Neural cell (in vitro differentiated cells): Measurements from ENCODE around the gene KLF2. TPM values are rescaled to one million over a fixed set of nuclear protein-coding genes. Genes with fewer than 3 reads are reported as not detected.

Experiments
- H2AFZ ChIP-seq: fragments of 200-600, 300-800 bp; sonication (generic), shearing (Covaris generic); 2 replicates; pipeline ENCODE4 v1.6.0; 2014; ENCODE audit warnings: low read depth, mild to moderate bottlenecking, antibody characterized with exemption, low read length, moderate library complexity
- H3F3A ChIP-seq: fragments of 200-600 bp; shearing (Covaris generic); 2 replicates; pipeline ENCODE4 v1.6.1; 2016; ENCODE audit warnings: mild to moderate bottlenecking, moderate library complexity, mixed read lengths, antibody characterized with exemption, low read length; ENCODE audit not compliant: insufficient read depth, poor library complexity, severe bottlenecking
- H3K27ac ChIP-seq: fragments of 200-600, 300-800 bp; sonication (generic), shearing (Covaris generic); 2 replicates; pipeline ENCODE4 v1.5.1; 2014; ENCODE audit warnings: mild to moderate bottlenecking, low read length, moderate library complexity
- H3K27me3 ChIP-seq: fragments of 300-800, 200-600 bp; sonication (generic), shearing (Covaris generic); 2 replicates; pipeline ENCODE4 v1.6.0; 2014; ENCODE audit warnings: mild to moderate bottlenecking, low read depth, low read length, moderate library complexity; ENCODE audit not compliant: insufficient read depth
- H3K36me3 ChIP-seq: fragments of 300-800, 200-600 bp; sonication (generic), shearing (Covaris generic); 2 replicates; pipeline ENCODE4 v1.5.1; 2014; ENCODE audit warnings: mild to moderate bottlenecking, antibody characterized with exemption, low read length, moderate library complexity; ENCODE audit not compliant: insufficient read depth
- H3K4me2 ChIP-seq: fragments of 300-800, 200-600 bp; sonication (generic), shearing (Covaris generic); 2 replicates; pipeline ENCODE4 v1.6.0; 2014; ENCODE audit warnings: mild to moderate bottlenecking, low read length
- H3K4me3 ChIP-seq: fragments of 300-800, 200-600 bp; sonication (generic), shearing (Covaris generic); 2 replicates; pipeline ENCODE4 v1.5.1; 2014; ENCODE audit warnings: mild to moderate bottlenecking, low read length, moderate library complexity
- H3K79me2 ChIP-seq: fragments of 200-600 bp; shearing (Covaris generic); replicated peaks from 2 replicates; pipeline ENCODE4 v1.6.0; 2014; ENCODE audit warnings: mild to moderate bottlenecking, low read length, moderate library complexity; ENCODE audit not compliant: insufficient read depth
- H3K9ac ChIP-seq: fragments of 300-800, 200-600 bp; sonication (generic), shearing (Covaris generic); 2 replicates; pipeline ENCODE4 v1.6.1; 2016; ENCODE audit warnings: mild to moderate bottlenecking, low read length, mixed read lengths
- H3K9me2 ChIP-seq: fragments of 200-600 bp; shearing (Covaris generic); 2 replicates; pipeline ENCODE4 v1.6.1; 2016; ENCODE audit warnings: mild to moderate bottlenecking, low read length, mixed read lengths; ENCODE audit not compliant: insufficient read depth
- H3K9me3 ChIP-seq: fragments of 200-600, 300-800 bp; sonication (generic), shearing (Covaris generic); 2 replicates; pipeline ENCODE4 v1.6.1; 2016; ENCODE audit warnings: mild to moderate bottlenecking, mixed run types, low read length, moderate library complexity, mixed read lengths
- H4K20me1 ChIP-seq: fragments of 200-600 bp; shearing (Covaris generic); 2 replicates; pipeline ENCODE4 v1.6.1; 2016; ENCODE audit warnings: mild to moderate bottlenecking, mixed run types; ENCODE audit not compliant: insufficient read depth
- EP300 ChIP-seq: fragments of 450-650 bp; conservative IDR thresholded peaks from 2 replicates; pipeline ENCODE4 v1.6.1; 2014; ENCODE audit warnings: antibody characterized with exemption, mild to moderate bottlenecking, moderate library complexity; ENCODE audit not compliant: poor library complexity, severe bottlenecking
- EZH2 ChIP-seq: fragments of 200-600, 300-800 bp; shearing (Covaris generic), sonication (generic); IDR thresholded peaks from 2 replicates; pipeline ENCODE4 v1.6.1; 2014; ENCODE audit warnings: antibody characterized with exemption, low read length, borderline replicate concordance, mild to moderate bottlenecking; ENCODE audit not compliant: insufficient read depth, poor library complexity, severe bottlenecking
- MXI1 ChIP-seq: fragments of 450-650 bp; conservative IDR thresholded peaks from 2 replicates; pipeline ENCODE4 v1.6.1; 2014; ENCODE audit warnings: antibody characterized with exemption, mild to moderate bottlenecking; ENCODE audit not compliant: poor library complexity, severe bottlenecking
- POLR2AphosphoS5 ChIP-seq: IDR thresholded peaks from 2 replicates; pipeline ENCODE4 v1.6.1; 2012
- RAD21 ChIP-seq: fragments of 450-650 bp; conservative IDR thresholded peaks from 2 replicates; pipeline ENCODE4 v1.6.1; 2014; ENCODE audit warnings: antibody characterized with exemption, mild to moderate bottlenecking, moderate library complexity
- SMC3 ChIP-seq: fragments of 450-650 bp; conservative IDR thresholded peaks from 2 replicates; pipeline ENCODE4 v1.6.1; 2014; ENCODE audit warnings: antibody characterized with exemption, mild to moderate bottlenecking, moderate library complexity; ENCODE audit not compliant: poor library complexity
- TAF1 ChIP-seq: IDR thresholded peaks from 2 replicates; pipeline ENCODE4 v1.6.1; 2012; ENCODE audit warnings: low read depth
- polyA plus RNA-seq: library from polyadenylated mRNA; depleted of rRNA; stranded (reverse); fragments of >200 nt; gene quantifications from 2 replicates; pipeline ENCODE4 v1.2.3, GENCODE V29; 2014
- TF ChIP-seq, protein P1 (sequence below): IDR thresholded peaks from 2 replicates; pipeline ENCODE4 v1.6.1; 2012; ENCODE audit warnings: borderline replicate concordance
- TF ChIP-seq, protein P2 (sequence below): fragments of 450-650 bp; IDR thresholded peaks from 2 replicates; pipeline ENCODE4 v1.5.1; 2014; ENCODE audit warnings: antibody characterized with exemption, mild to moderate bottlenecking, moderate library complexity; ENCODE audit not compliant: poor library complexity, severe bottlenecking

KLF2 gene
- polyA plus RNA-seq, 1 donor from 2014 or later, result 0.15 TPM

DNA sequence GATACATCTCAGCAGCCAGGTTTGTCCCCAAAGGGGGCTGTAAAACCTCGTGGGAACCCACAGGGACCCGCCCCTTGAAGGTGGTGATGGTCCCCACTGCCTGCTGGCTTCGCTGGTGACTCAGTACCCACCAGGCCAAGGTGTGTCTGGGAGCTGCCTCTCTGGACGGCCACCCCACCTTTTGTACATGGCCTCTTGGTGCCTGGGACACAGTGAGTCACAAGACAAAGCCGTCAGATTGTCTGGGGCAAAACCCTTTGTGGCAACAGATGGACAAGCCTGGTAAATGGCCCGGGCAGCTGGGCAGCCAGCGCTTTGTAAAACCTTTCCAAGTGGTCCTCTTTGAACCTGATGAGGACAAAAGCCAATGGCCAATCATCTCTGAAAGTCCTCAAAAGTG is 27.9 kb upstream of the KLF2 start:
- no peak for TF ChIP-seq TAF1
- TF ChIP-seq POLR2AphosphoS5, result no peak
- TF ChIP-seq, protein P1, sequence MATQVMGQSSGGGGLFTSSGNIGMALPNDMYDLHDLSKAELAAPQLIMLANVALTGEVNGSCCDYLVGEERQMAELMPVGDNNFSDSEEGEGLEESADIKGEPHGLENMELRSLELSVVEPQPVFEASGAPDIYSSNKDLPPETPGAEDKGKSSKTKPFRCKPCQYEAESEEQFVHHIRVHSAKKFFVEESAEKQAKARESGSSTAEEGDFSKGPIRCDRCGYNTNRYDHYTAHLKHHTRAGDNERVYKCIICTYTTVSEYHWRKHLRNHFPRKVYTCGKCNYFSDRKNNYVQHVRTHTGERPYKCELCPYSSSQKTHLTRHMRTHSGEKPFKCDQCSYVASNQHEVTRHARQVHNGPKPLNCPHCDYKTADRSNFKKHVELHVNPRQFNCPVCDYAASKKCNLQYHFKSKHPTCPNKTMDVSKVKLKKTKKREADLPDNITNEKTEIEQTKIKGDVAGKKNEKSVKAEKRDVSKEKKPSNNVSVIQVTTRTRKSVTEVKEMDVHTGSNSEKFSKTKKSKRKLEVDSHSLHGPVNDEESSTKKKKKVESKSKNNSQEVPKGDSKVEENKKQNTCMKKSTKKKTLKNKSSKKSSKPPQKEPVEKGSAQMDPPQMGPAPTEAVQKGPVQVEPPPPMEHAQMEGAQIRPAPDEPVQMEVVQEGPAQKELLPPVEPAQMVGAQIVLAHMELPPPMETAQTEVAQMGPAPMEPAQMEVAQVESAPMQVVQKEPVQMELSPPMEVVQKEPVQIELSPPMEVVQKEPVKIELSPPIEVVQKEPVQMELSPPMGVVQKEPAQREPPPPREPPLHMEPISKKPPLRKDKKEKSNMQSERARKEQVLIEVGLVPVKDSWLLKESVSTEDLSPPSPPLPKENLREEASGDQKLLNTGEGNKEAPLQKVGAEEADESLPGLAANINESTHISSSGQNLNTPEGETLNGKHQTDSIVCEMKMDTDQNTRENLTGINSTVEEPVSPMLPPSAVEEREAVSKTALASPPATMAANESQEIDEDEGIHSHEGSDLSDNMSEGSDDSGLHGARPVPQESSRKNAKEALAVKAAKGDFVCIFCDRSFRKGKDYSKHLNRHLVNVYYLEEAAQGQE, result no peak
- no peak for TF ChIP-seq EZH2
- no peak for TF ChIP-seq EP300
- no peak for TF ChIP-seq RAD21
- TF ChIP-seq SMC3, result no peak
- TF ChIP-seq MXI1, result no peak
- TF ChIP-seq, protein P2, sequence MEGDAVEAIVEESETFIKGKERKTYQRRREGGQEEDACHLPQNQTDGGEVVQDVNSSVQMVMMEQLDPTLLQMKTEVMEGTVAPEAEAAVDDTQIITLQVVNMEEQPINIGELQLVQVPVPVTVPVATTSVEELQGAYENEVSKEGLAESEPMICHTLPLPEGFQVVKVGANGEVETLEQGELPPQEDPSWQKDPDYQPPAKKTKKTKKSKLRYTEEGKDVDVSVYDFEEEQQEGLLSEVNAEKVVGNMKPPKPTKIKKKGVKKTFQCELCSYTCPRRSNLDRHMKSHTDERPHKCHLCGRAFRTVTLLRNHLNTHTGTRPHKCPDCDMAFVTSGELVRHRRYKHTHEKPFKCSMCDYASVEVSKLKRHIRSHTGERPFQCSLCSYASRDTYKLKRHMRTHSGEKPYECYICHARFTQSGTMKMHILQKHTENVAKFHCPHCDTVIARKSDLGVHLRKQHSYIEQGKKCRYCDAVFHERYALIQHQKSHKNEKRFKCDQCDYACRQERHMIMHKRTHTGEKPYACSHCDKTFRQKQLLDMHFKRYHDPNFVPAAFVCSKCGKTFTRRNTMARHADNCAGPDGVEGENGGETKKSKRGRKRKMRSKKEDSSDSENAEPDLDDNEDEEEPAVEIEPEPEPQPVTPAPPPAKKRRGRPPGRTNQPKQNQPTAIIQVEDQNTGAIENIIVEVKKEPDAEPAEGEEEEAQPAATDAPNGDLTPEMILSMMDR, result no peak
- no peak overlapping the region for H2AFZ ChIP-seq
- H3K27me3 ChIP-seq, result no peaks in the 10 kb centered on the region
- H3K79me2 ChIP-seq, result no peaks in the 10 kb centered on the region
- no peaks in the 10 kb centered on the region for H3K9me3 ChIP-seq
- no peaks in the 10 kb centered on the region for H3K36me3 ChIP-seq
- H3K9me2 ChIP-seq, result no peaks in the 10 kb centered on the region
- no peaks in the 10 kb centered on the region for H4K20me1 ChIP-seq
- H3K27ac ChIP-seq, result no peak overlapping the region
- no peak overlapping the region for H3K9ac ChIP-seq
- no peak overlapping the region for H3K4me3 ChIP-seq
- H3F3A ChIP-seq, result no peaks in the 10 kb centered on the region
- no peak overlapping the region for H3K4me2 ChIP-seq

DNA sequence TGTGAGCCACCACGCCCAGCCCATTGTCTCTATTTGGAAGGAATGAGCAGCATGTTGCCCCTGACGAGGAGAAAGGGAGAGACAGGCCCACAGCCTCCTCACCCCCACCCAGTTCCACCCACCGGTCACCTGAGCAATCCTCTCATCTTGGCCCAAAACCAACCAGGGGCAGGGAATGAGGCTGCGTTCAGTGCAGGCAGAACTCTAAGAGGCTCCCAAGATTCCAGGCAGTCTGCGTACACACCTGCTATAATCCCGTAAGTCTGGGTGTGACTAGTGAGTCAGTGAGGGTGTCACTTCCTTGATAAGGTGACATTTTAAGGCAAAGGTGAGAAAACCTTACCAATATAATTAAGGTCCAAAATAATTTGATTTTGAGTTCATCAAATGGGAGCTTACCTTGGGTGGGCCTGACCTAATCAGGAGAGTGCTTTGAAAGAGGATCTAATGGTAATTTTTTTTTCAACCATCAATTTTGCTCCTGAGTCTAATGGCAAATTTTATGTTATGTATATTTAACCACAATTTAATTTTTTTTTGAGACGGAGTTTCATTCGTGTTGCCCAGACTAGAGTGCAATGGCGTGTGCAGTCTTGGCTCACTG is 26.9 kb upstream of the KLF2 start:
- Histone ChIP-seq H3K4me3 (no peak overlapping the region), H3K79me2 (no peaks in the 10 kb centered on the region), H3K9me2 (no peaks in the 10 kb centered on the region), H4K20me1 (no peaks in the 10 kb centered on the region), H3F3A (no peaks in the 10 kb centered on the region), H3K9me3 (no peaks in the 10 kb centered on the region), H2AFZ (no peak overlapping the region), H3K36me3 (no peaks in the 10 kb centered on the region), H3K9ac (no peak overlapping the region), H3K27ac (no peak overlapping the region), H3K27me3 (no peaks in the 10 kb centered on the region), H3K4me2 (no peak overlapping the region)
- TF ChIP-seq, protein P1, result no peak
- TF ChIP-seq SMC3 (no peak), MXI1 (no peak), EP300 (no peak)
- TF ChIP-seq, protein P2, result no peak
